Ishikawa (cell line): Measurements from ENCODE around the gene SKAP1.

ENCODE experiments used
- CEBPB ChIP-seq: IDR thresholded peaks from 2 replicates; pipeline ENCODE4 v1.6.1; 2012
- CREB1 ChIP-seq: IDR thresholded peaks from 2 replicates; pipeline ENCODE4 v1.6.1; 2012; ENCODE audit warnings: low read depth
- EGR1 ChIP-seq: IDR thresholded peaks from 2 replicates; pipeline ENCODE4 v1.6.1; 2012
- EP300 ChIP-seq: IDR thresholded peaks from 2 replicates; pipeline ENCODE4 v1.6.1; 2012; ENCODE audit warnings: borderline replicate concordance
- FOXM1 ChIP-seq: IDR thresholded peaks from 2 replicates; pipeline ENCODE4 v1.6.1; 2012; ENCODE audit warnings: low read depth, borderline replicate concordance
- MAX ChIP-seq: IDR thresholded peaks from 2 replicates; pipeline ENCODE4 v1.6.1; 2012
- NFIC ChIP-seq: IDR thresholded peaks from 2 replicates; pipeline ENCODE4 v1.6.1; 2012
- RAD21 ChIP-seq: IDR thresholded peaks from 2 replicates; pipeline ENCODE4 v1.6.1; 2012; ENCODE audit warnings: low read depth
- REST ChIP-seq: IDR thresholded peaks from 2 replicates; pipeline ENCODE4 v1.6.1; 2012; ENCODE audit warnings: low read depth, mild to moderate bottlenecking
- TAF1 ChIP-seq: IDR thresholded peaks from 2 replicates; pipeline ENCODE4 v1.6.1; 2012; ENCODE audit warnings: low read depth, mild to moderate bottlenecking
- TCF12 ChIP-seq: IDR thresholded peaks from 2 replicates; pipeline ENCODE4 v1.6.1; 2012; ENCODE audit warnings: low read depth
- TEAD4 ChIP-seq: IDR thresholded peaks from 2 replicates; pipeline ENCODE4 v1.6.1; 2012
- USF1 ChIP-seq: IDR thresholded peaks from 2 replicates; pipeline ENCODE4 v1.6.1; 2012
- YY1 ChIP-seq: IDR thresholded peaks from 2 replicates; pipeline ENCODE4 v1.6.1; 2012; ENCODE audit warnings: low read depth
- ZBTB7A ChIP-seq: IDR thresholded peaks from 2 replicates; pipeline ENCODE4 v1.6.1; 2012; ENCODE audit warnings: low read depth

SKAP1 gene

GRCh38 chr17:48132385-48132784 is 297.6 kb downstream of the SKAP1 start:
- TF ChIP-seq MAX = no peak
- no peak for TF ChIP-seq CEBPB
- no peak for TF ChIP-seq TEAD4
- no peak for TF ChIP-seq USF1
- no peak for TF ChIP-seq CREB1
- no peak for TF ChIP-seq FOXM1
- TF ChIP-seq TCF12 = no peak
- TF ChIP-seq EP300 = no peak
- no peak for TF ChIP-seq NFIC
- no peak for TF ChIP-seq YY1
- no peak for TF ChIP-seq TAF1
- no peak for TF ChIP-seq ZBTB7A
- TF ChIP-seq RAD21 = no peak
- no peak for TF ChIP-seq EGR1

- peak; percentile 98 for TF ChIP-seq RAD21
- no peak for TF ChIP-seq CREB1
Observed at GRCh38 chr17:48131216-48131824, 298.7 kb downstream of the SKAP1 start.

GRCh38 chr17:48129981-48130380 is 300.0 kb downstream of the SKAP1 start:
- TF ChIP-seq CREB1 (no peak), TCF12 (no peak), TEAD4 (no peak), ZBTB7A (no peak), CEBPB (no peak), FOXM1 (no peak), REST (no peak), MAX (no peak), NFIC (no peak), USF1 (no peak), TAF1 (no peak), RAD21 (no peak), EGR1 (no peak)

- no peak for TF ChIP-seq CREB1
- TF ChIP-seq ZBTB7A = no peak
- no peak for TF ChIP-seq RAD21
- TF ChIP-seq EP300 = no peak
- no peak for TF ChIP-seq TAF1
- no peak for TF ChIP-seq REST
- TF ChIP-seq TCF12 = no peak
Observed at GRCh38 chr17:48128400-48128799, 301.6 kb downstream of the SKAP1 start.

GRCh38 chr17:48127371-48128051 is 302.5 kb downstream of the SKAP1 start:
- TF ChIP-seq TEAD4 = peak; percentile 94
- no peak for TF ChIP-seq YY1
- TF ChIP-seq NFIC = 0 out of 2 replicates have a peak, but pooled peaks have one; percentile 24

- TF ChIP-seq FOXM1 = no peak
- no peak for TF ChIP-seq REST
- TF ChIP-seq TCF12 = no peak
- TF ChIP-seq EP300 = no peak
- TF ChIP-seq RAD21 = no peak
- TF ChIP-seq TAF1 = no peak
- TF ChIP-seq NFIC = no peak
- TF ChIP-seq USF1 = no peak
- TF ChIP-seq CREB1 = no peak
- TF ChIP-seq EGR1 = no peak
- no peak for TF ChIP-seq ZBTB7A
- no peak for TF ChIP-seq MAX
- TF ChIP-seq CEBPB = no peak
- no peak for TF ChIP-seq TEAD4
- no peak for TF ChIP-seq YY1
Observed at GRCh38 chr17:48126532-48126850, 303.5 kb downstream of the SKAP1 start.
